ENCODE results near the gene TMEM233. TPM values are rescaled to one million over a fixed set of nuclear protein-coding genes. Genes with fewer than 3 reads are reported as not detected.

The TMEM233 gene
- total RNA-seq, 1 experiment from 2014 or later, result not detected

GRCh38 chr12:119630223-119630780 lies 36.7 kb downstream of the TMEM233 start:
- DNase-seq (ENCODE audit: unreplicated experiment), result no peak
- TF ChIP-seq, protein P1, sequence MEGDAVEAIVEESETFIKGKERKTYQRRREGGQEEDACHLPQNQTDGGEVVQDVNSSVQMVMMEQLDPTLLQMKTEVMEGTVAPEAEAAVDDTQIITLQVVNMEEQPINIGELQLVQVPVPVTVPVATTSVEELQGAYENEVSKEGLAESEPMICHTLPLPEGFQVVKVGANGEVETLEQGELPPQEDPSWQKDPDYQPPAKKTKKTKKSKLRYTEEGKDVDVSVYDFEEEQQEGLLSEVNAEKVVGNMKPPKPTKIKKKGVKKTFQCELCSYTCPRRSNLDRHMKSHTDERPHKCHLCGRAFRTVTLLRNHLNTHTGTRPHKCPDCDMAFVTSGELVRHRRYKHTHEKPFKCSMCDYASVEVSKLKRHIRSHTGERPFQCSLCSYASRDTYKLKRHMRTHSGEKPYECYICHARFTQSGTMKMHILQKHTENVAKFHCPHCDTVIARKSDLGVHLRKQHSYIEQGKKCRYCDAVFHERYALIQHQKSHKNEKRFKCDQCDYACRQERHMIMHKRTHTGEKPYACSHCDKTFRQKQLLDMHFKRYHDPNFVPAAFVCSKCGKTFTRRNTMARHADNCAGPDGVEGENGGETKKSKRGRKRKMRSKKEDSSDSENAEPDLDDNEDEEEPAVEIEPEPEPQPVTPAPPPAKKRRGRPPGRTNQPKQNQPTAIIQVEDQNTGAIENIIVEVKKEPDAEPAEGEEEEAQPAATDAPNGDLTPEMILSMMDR (IDR thresholded peaks at IDR 0.05; ENCODE audit: unreplicated experiment), result no peak
- Mint-ChIP-seq H3K9me3 (ENCODE audit: unreplicated experiment) (no peaks in the 10 kb centered on the region), H3K36me3 (ENCODE audit: insufficient read depth, unreplicated experiment) (peaks cover 6% of the 10 kb centered on the region), H3K4me3 (ENCODE audit: unreplicated experiment) (no peak overlapping the region), H3K27ac (ENCODE audit: low read depth, unreplicated experiment) (no peak overlapping the region), H3K27me3 (ENCODE audit: insufficient read depth, unreplicated experiment) (peaks cover 5% of the 10 kb centered on the region), H3K4me1 (ENCODE audit: insufficient read depth, unreplicated experiment) (peaks cover under 1% of the 10 kb centered on the region)
- ChIA-PET CTCF (interaction anchor here (1.1 kb wide), 1 partner anchor 28 kb away, joined by 4 read pairs; no protein-coding TSS in a partner anchor), POLR2A (no interaction called here)
- intact Hi-C loops (cut with micrococcal nuclease), result no loop called here
- no TSS peak for BruUV-seq (replicated peaks)

GRCh38 chr12:119630962-119631550 lies 37.5 kb downstream of the TMEM233 start:
- intact Hi-C loops (cut with micrococcal nuclease), result no loop called here
- no peaks in the 10 kb centered on the region for H3K9me3 Mint-ChIP-seq (ENCODE audit: unreplicated experiment)
- H3K27ac Mint-ChIP-seq (ENCODE audit: low read depth, unreplicated experiment), result no peak overlapping the region
- no TSS peak for BruUV-seq (replicated peaks)
- DNase-seq (ENCODE audit: unreplicated experiment), result no peak
- peaks cover 13% of the 10 kb centered on the region for H3K27me3 Mint-ChIP-seq (ENCODE audit: insufficient read depth, unreplicated experiment)
- CTCF ChIA-PET, result interaction anchor here (1.5 kb wide), 1 partner anchor 37 kb away, joined by 4 read pairs; the partner anchor contains the start of gene PRKAB1
- no peak overlapping the region for H3K4me3 Mint-ChIP-seq (ENCODE audit: unreplicated experiment)
- POLR2A ChIA-PET, result no interaction called here
- peaks cover 6% of the 10 kb centered on the region for H3K36me3 Mint-ChIP-seq (ENCODE audit: insufficient read depth, unreplicated experiment)
- no peaks in the 10 kb centered on the region for H3K4me1 Mint-ChIP-seq (ENCODE audit: insufficient read depth, unreplicated experiment)
- TF ChIP-seq, protein P1 (IDR thresholded peaks at IDR 0.05; ENCODE audit: unreplicated experiment), result no peak

DNA sequence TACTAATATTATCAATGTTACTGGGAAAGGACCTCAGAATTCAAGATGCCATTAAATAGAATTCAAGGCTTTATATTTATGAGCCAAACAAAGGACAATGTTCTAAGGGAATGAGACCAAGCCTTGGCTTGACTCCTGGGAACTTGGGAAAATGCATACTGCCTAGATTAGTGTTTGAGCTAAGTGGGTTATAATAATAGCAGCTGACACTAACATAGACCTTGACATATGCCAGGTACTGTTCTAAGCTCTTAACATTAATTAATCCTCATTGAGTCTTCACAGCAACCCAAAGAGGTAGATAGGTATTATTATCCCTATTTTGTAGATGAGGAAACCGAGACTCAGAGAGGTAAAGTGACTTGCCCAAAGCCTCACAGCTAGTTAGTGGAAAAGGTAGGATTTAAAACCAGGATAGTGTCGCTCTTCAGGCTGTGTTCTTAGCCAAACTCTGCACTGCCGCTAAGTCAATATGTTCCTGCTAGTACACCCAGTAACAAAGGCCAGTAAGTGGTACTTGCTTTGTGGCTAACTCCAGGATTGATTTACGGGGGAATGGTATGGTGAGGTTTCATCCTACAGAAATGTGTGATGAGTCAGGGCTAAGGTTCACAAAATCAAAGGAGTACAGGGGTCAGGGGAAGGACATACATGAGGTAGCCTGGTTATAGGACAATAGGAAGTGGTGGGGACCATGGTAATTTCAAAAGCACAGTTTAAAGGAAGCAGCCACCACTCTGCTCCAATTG lies 38.5 kb downstream of the TMEM233 start:
- Mint-ChIP-seq H3K9me3 (ENCODE audit: unreplicated experiment) (no peaks in the 10 kb centered on the region), H3K27ac (ENCODE audit: low read depth, unreplicated experiment) (no peak overlapping the region), H3K4me3 (ENCODE audit: unreplicated experiment) (no peak overlapping the region), H3K27me3 (ENCODE audit: insufficient read depth, unreplicated experiment) (peaks cover 23% of the 10 kb centered on the region), H3K4me1 (ENCODE audit: insufficient read depth, unreplicated experiment) (no peaks in the 10 kb centered on the region), H3K36me3 (ENCODE audit: insufficient read depth, unreplicated experiment) (peaks cover 6% of the 10 kb centered on the region)
- no TSS peak for BruUV-seq (replicated peaks)
- POLR2A ChIA-PET, result no interaction called here
- no peak for DNase-seq (ENCODE audit: unreplicated experiment)
- intact Hi-C loops (cut with micrococcal nuclease), result no loop called here
- TF ChIP-seq, protein P1 (IDR thresholded peaks at IDR 0.05; ENCODE audit: unreplicated experiment), result no peak
- CTCF ChIA-PET, result interaction anchor here (0.8 to 1.5 kb wide), 2 partner anchors 16 to 36 kb away, joined by 3 to 4 read pairs; partner anchors contain the start of gene PRKAB1

DNA sequence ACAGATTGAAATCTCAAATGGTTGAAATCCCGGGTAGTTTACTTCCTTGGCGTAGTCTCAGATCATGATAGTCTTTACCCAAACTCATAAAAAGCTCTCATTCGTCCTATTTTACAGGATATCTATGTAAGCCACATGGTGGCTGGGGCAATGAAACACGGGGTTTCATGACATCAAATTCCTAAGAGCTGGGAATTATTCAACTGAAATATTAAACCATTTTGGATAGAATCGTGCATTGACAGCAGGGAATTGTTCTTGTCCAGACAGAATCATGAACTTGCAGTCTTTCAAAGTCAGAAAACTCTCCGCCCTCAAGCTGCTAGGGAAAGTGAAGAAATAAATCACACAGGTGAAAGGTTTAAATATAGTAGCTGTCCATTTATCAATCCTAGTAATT lies 41.2 kb downstream of the TMEM233 start:
- no peaks in the 10 kb centered on the region for H3K9me3 Mint-ChIP-seq (ENCODE audit: unreplicated experiment)
- H3K27ac Mint-ChIP-seq (ENCODE audit: low read depth, unreplicated experiment), result no peak overlapping the region
- BruUV-seq (replicated peaks), result no TSS peak
- peaks cover 6% of the 10 kb centered on the region for H3K36me3 Mint-ChIP-seq (ENCODE audit: insufficient read depth, unreplicated experiment)
- H3K4me3 Mint-ChIP-seq (ENCODE audit: unreplicated experiment), result no peak overlapping the region
- POLR2A ChIA-PET, result no interaction called here
- intact Hi-C loops (cut with micrococcal nuclease), result no loop called here
- peaks cover 45% of the 10 kb centered on the region for H3K27me3 Mint-ChIP-seq (ENCODE audit: insufficient read depth, unreplicated experiment)
- H3K4me1 Mint-ChIP-seq (ENCODE audit: insufficient read depth, unreplicated experiment), result no peaks in the 10 kb centered on the region
- DNase-seq (ENCODE audit: unreplicated experiment), result no peak
- TF ChIP-seq, protein P1 (IDR thresholded peaks at IDR 0.05; ENCODE audit: unreplicated experiment), result no peak
- CTCF ChIA-PET, result interaction anchor here (1.7 kb wide), 1 partner anchor 14 kb away, joined by 8 read pairs; no protein-coding TSS in a partner anchor

Measured in MCF 10A (cell line).